Uterus (tissue), 4 donors: ENCODE measurements around the gene PLCG2. TPM values are rescaled to one million over a fixed set of nuclear protein-coding genes. Genes with fewer than 3 reads are reported as not detected.
A peak's percentile ranks its signal among the peaks of the same experiment; 100 is the strongest.
"Not testable (repeated sequence)": the region's sequence is repeated elsewhere in the genome, so short reads cannot be mapped to it uniquely, and the experiment has no call there.

Experiments used
- DNase-seq, 2 donors: peaks; one replicate each; pipeline ENCODE4 v3.0.0-alpha.2; 2019 to 2020
- H3K27ac ChIP-seq, 2 donors: fragments of 200-600 bp; sonication (generic); 1 replicate in 1 of 2; 2 replicates in 1 of 2; pipeline ENCODE4 v1.5.1; 2016 to 2018
- H3K27me3 ChIP-seq, 2 donors: fragments of 200-600 bp; sonication (generic); one replicate each; pipeline ENCODE4 v1.5.1; 2018 to 2019; ENCODE audit warnings: control low read depth in 1 of 2
- H3K36me3 ChIP-seq, 2 donors: fragments of 200-600 bp; sonication (generic); one replicate each; pipeline ENCODE4 v1.5.1; 2019; ENCODE audit warnings: control low read depth in 1 of 2
- H3K4me1 ChIP-seq, 2 donors: fragments of 200-600 bp; sonication (generic); one replicate each; pipeline ENCODE4 v1.5.1; 2018 to 2019; ENCODE audit warnings: control low read depth in 1 of 2
- H3K4me3 ChIP-seq, 2 donors: fragments of 200-600 bp; sonication (generic); 1 replicate in 1 of 2; 2 replicates in 1 of 2; pipeline ENCODE4 v1.5.1; 2018 to 2019; ENCODE audit warnings: mild to moderate bottlenecking in 1 of 2
- H3K9me3 ChIP-seq, 2 donors: fragments of 200-600 bp; sonication (generic); one replicate each; pipeline ENCODE4 v1.5.1; 2019; ENCODE audit warnings: control low read depth in 1 of 2
- CTCF ChIP-seq, 4 experiments: fragments of 200-600 bp in 2 of 4; fragments of 450-650 bp in 2 of 4; sonication (generic) in 2 of 4; IDR thresholded peaks; one replicate each; pipeline ENCODE4 v1.5.1; 2016 to 2019; ENCODE audit warnings: antibody characterized with exemption in 4 of 4, mild to moderate bottlenecking in 2 of 4, moderate library complexity in 1 of 4
- POLR2A ChIP-seq, 2 donors: fragments of 450-650 bp; IDR thresholded peaks; one replicate each; pipeline ENCODE4 v1.6.1; 2016; ENCODE audit warnings: antibody characterized with exemption in 2 of 2, mild to moderate bottlenecking in 1 of 2, moderate library complexity in 1 of 2
- intact Hi-C: fragments of 100-400 bp; cut with DNase I; formaldehyde crosslinking; loops from one replicate; pipeline ENCODE4 v1.15.1; 2023; ENCODE audit warnings: low total_unique reads
- total RNA-seq, 4 donors: library from RNA; depleted of rRNA in 3 of 4; stranded (reverse); fragments of >200 nt in 3 of 4; gene quantifications; one replicate each; pipeline versions ENCODE4 v1.1.0 to v1.2.4, GENCODE V29; 2014 to 2023
- donor health status: DM: yes; HTN: yes; CAD: no.

The PLCG2 gene
- total RNA-seq, 4 donors from 2014 or later: 11.2 to 39.4 (median 18.8) TPM

GRCh38 chr16:81752876-81753227 is 26.2 kb upstream of the PLCG2 start:
- Histone ChIP-seq H3K36me3 (no peaks in the 10 kb centered on the region), H3K4me3 (no peak overlapping the region), H3K27ac (peak overlapping the region in 1 of 2 donors; percentile 45), H3K27me3 (no peaks in the 10 kb centered on the region), H3K9me3 (no peaks in the 10 kb centered on the region), H3K4me1 (no peaks in the 10 kb centered on the region)
- no peak for DNase-seq
- TF ChIP-seq CTCF (IDR thresholded peaks at IDR 0.05): no peak
- no peak for TF ChIP-seq POLR2A (IDR thresholded peaks at IDR 0.05)
- intact Hi-C loops: no loop called here

GRCh38 chr16:81754858-81755257 is 24.2 kb upstream of the PLCG2 start:
- H3K27ac ChIP-seq: no peak overlapping the region
- no peaks in the 10 kb centered on the region for H3K9me3 ChIP-seq
- H3K4me3 ChIP-seq: no peak overlapping the region
- TF ChIP-seq CTCF (IDR thresholded peaks at IDR 0.05) (no peak), POLR2A (IDR thresholded peaks at IDR 0.05) (no peak)
- H3K27me3 ChIP-seq: no peaks in the 10 kb centered on the region
- intact Hi-C loops: no loop called here
- H3K4me1 ChIP-seq: no peaks in the 10 kb centered on the region
- H3K36me3 ChIP-seq: no peaks in the 10 kb centered on the region
- DNase-seq: no peak

- no peak overlapping the region for H3K27ac ChIP-seq
- TF ChIP-seq POLR2A (IDR thresholded peaks at IDR 0.05): no peak
- no peak for TF ChIP-seq CTCF (IDR thresholded peaks at IDR 0.05)
- intact Hi-C loops: no loop called here
- H3K4me1 ChIP-seq: no peaks in the 10 kb centered on the region
- peak in 1 of 2 donors; percentile 43 for DNase-seq
- H3K36me3 ChIP-seq: no peaks in the 10 kb centered on the region
- H3K9me3 ChIP-seq: no peaks in the 10 kb centered on the region
- H3K27me3 ChIP-seq: no peaks in the 10 kb centered on the region
- no peak overlapping the region for H3K4me3 ChIP-seq
Observed at GRCh38 chr16:81755915-81756614, 23.0 kb upstream of the PLCG2 start.

- no peak for TF ChIP-seq CTCF (IDR thresholded peaks at IDR 0.05)
- TF ChIP-seq POLR2A (IDR thresholded peaks at IDR 0.05): no peak
- DNase-seq: no peak
- Histone ChIP-seq H3K36me3 (no peaks in the 10 kb centered on the region), H3K27ac (no peak overlapping the region), H3K9me3 (no peaks in the 10 kb centered on the region), H3K27me3 (no peaks in the 10 kb centered on the region), H3K4me1 (no peaks in the 10 kb centered on the region), H3K4me3 (no peak overlapping the region)
- intact Hi-C loops: no loop called here
Observed at GRCh38 chr16:81756615-81757356, 22.3 kb upstream of the PLCG2 start.

- intact Hi-C loops: no loop called here
- H3K27ac ChIP-seq: no peak overlapping the region
- H3K36me3 ChIP-seq: no peaks in the 10 kb centered on the region
- no peaks in the 10 kb centered on the region for H3K27me3 ChIP-seq
- no peak overlapping the region for H3K4me3 ChIP-seq
- no peak for DNase-seq
- no peaks in the 10 kb centered on the region for H3K4me1 ChIP-seq
- no peak for TF ChIP-seq POLR2A (IDR thresholded peaks at IDR 0.05)
- no peak for TF ChIP-seq CTCF (IDR thresholded peaks at IDR 0.05)
- H3K9me3 ChIP-seq: no peaks in the 10 kb centered on the region
Observed at GRCh38 chr16:81758376-81758775, 20.7 kb upstream of the PLCG2 start.

- H3K27me3 ChIP-seq, H3K4me3 ChIP-seq, H3K4me1 ChIP-seq, intact Hi-C loops, H3K9me3 ChIP-seq, H3K27ac ChIP-seq, DNase-seq, H3K36me3 ChIP-seq: not testable (repeated sequence)
Observed at GRCh38 chr16:81762322-81762721, 16.8 kb upstream of the PLCG2 start.
